ENCODE data around the gene SMARCAD1. TPM values are rescaled to one million over a fixed set of nuclear protein-coding genes. Genes with fewer than 3 reads are reported as not detected.

Gene SMARCAD1
- total RNA-seq, 4 donors from 2014 or later: 17.7 to 25.4 (median 21.0) TPM

DNA sequence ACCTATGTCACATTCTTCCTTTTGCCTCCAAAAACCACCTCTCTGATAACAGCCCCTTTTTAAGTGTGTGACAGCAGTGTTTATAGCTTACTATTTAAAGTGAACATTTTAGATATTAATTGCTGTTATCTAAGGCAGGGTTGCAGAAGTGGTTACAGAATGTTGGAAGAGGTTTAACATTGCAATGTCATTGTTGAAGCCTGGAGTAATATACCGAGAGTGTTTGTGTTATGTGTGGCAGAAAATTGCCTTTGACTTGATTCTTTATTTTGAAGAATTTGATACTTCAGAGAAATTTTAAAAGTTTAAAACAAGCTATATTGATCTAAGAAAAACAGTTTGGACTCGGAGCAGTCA, 37.1 kb downstream of the SMARCAD1 start:
- TF ChIP-seq, protein P1, sequence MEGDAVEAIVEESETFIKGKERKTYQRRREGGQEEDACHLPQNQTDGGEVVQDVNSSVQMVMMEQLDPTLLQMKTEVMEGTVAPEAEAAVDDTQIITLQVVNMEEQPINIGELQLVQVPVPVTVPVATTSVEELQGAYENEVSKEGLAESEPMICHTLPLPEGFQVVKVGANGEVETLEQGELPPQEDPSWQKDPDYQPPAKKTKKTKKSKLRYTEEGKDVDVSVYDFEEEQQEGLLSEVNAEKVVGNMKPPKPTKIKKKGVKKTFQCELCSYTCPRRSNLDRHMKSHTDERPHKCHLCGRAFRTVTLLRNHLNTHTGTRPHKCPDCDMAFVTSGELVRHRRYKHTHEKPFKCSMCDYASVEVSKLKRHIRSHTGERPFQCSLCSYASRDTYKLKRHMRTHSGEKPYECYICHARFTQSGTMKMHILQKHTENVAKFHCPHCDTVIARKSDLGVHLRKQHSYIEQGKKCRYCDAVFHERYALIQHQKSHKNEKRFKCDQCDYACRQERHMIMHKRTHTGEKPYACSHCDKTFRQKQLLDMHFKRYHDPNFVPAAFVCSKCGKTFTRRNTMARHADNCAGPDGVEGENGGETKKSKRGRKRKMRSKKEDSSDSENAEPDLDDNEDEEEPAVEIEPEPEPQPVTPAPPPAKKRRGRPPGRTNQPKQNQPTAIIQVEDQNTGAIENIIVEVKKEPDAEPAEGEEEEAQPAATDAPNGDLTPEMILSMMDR (IDR thresholded peaks at IDR 0.05; ENCODE audit: low read depth): no peak

DNA sequence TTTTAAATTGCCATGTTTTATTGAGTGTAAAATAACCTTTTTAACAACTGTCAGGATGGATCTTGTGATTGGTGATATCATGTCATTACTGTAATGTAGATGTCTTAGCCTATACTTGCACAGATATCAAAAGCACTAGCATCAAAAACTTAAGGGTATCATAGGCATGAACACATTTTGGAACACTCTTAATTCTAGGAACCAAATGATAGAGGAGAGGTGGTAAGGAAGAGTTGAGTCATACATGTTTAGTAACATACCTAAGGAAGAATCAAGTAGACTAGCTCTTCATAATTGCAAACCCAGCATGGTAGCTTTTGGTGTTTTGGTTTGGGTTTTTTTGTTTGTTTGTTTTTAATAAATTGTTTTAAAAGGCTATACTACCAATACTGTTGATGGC, 43.4 kb downstream of the SMARCAD1 start:
- TF ChIP-seq, protein P1 (IDR thresholded peaks at IDR 0.05; ENCODE audit: low read depth): no peak

DNA sequence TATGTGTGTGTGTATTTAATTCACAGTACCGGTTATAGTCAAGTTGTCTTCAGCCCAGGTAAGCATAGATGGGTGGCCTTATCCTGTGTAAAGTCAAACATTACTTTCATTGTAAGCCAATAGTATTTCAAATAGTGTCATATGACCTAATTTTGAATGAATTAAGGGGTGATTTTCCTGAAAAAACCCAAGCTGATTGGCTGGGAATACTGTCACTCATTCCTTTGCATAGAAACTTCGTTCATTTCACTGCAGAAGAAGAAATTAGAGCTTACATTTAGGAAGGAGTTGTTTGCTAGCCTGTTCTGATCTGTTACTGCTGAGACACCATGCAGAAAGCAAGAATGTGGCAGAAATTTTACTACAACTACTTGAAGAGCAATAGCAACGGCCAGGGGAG, 45.4 kb downstream of the SMARCAD1 start:
- TF ChIP-seq, protein P1 (IDR thresholded peaks at IDR 0.05; ENCODE audit: low read depth): no peak

DNA sequence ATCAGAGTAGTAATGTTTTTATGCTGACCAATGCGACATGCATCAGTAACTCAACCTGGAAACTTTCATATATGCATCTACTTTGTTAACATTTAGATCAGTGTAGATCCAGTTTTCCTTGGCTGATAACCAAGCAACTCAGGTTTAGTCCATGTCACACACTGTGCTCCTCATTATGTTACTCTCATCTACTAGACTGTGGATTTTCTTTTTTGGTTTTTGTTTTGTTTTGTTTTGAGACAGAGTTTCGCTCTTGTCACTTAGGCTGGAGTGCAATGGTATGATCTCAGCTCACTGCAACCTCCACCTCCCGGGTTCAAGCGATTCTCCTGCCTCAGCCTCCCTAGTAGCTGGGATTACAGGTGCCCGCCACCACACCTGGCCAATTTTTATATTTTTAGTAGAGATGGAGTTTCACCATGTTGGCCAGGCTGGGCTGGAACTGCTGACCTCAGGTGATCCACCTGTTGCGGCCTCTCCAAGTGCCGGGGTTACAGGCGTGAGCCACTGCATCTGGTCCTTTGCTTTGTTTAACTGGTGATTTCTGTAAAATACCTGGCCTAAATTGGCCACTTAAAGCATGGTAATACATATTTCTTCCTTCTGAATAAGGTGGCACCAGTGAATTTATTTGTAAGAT, 48.6 kb downstream of the SMARCAD1 start:
- TF ChIP-seq, protein P1 (IDR thresholded peaks at IDR 0.05; ENCODE audit: low read depth): no peak

DNA sequence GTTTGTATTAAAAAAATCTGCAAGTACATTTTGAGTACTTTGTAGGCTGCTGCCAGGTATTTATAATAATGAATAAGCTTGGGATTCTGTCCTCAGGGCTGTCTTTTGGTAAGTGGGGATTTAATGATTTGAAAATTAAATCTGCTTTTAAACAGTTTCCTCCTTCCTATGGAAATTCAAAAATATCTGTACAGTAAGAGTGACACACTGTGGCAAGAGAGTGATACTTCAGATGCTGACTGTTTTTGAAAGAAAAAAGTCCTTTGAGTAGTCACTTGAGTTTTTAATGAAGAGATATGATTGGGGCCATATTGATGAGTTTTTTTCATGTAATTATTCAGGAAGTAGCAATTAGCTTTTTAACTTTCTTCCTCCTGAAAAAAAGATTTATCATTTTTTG, 49.2 kb downstream of the SMARCAD1 start:
- TF ChIP-seq, protein P1 (IDR thresholded peaks at IDR 0.05; ENCODE audit: low read depth): no peak

DNA sequence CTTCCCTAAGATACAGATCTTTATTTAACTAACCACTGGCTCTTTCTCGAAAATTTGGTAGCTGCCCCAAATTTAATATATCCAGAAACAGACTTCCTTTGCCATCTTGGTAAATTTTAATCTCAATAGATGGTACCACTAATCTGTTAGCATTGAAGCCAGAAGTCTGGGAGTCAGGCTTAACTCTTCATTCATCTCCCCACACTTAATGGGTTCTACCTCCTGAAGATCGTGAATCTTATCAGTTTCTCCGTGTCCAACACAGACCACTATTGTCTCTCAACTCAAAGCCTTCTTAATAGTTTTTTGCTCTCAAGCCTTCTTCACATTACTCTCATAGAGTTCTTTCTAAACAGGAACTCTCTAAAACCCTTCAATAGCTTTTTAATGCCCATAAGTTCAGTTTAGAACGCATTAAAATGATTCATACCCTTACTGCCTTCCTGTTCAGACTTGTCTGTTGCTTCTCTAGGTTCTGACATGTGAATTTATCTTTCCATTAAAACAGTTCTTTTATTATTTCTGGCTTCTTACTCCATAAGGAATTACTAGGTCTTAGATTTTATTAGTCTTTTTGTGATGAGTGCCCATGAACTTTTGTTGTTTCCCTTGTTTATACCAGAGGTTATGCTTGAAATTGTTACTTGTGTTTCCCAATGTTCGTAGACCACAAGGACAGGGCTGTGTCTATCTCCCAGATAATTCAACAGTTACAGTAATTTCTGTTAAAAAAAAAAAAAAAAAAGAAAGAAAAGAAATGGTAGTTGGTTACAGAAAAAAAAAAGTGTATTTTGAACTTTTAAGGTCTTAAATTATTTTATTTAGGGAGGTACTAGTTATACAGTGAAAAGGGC, 54.7 kb downstream of the SMARCAD1 start:
- TF ChIP-seq, protein P1 (IDR thresholded peaks at IDR 0.05; ENCODE audit: low read depth): no peak

DNA sequence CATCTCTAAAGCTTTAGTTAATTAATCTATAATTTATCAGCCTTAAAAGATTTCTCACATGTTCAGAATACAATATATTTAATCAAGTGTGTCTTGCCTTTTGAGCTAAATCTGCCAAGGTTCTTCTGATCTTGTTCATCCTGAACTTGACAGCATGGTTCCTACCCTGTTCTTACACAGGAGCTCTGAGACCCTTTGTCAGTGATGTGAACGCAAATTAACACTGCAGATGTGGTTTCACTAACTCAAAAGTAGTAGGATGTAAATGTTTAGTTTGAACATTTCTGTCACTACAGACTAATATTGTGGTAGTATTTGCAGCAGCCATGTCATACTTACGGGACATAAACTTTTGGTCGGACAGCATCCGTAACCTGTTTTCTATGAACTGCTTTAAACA, 59.4 kb downstream of the SMARCAD1 start:
- TF ChIP-seq, protein P1 (IDR thresholded peaks at IDR 0.05; ENCODE audit: low read depth): no peak

All from subcutaneous adipose tissue (tissue), 4 donors.